ENCODE measurements around the gene PERCC1. TPM values are rescaled to one million over a fixed set of nuclear protein-coding genes. Genes with fewer than 3 reads are reported as not detected.

Gene PERCC1
- total RNA-seq, 8 experiments from 2014 or later = 0.29 to 1.2 (median 0.46) TPM; not detected in 4

DNA sequence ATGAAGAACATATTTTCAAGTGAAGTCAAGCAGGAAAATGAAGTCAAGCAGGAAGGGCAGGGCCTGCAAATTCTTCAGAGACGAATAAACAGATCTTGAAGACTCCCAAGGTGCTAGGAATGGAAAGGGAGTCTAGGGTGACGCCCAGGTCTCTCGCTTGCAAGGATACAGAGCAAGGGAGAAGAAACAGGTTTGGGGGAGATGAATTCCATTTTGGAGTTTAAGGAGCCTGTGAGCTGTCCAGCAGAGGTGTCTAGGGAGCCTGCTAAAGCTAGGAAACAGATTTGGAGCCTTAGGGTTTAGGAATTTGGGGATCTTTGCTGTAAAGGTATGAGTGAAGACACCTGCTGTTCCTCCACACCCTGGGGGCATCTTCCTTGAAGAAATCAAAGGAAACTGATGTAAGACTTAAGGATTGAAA, 14.3 kb upstream of the PERCC1 start:
- in situ Hi-C loops (cut with MboI; ENCODE audit: low pct_unique_long_range_greater_than_20kb in 2 of 9, low sequenced_read_pairs in 9 of 9, unreplicated experiment in 9 of 9) = no loop called here
- no peak overlapping the region for H3K27ac ChIP-seq
- H3K4me1 ChIP-seq (replicated peaks in 1 of 2) = peaks cover 14 to 23% of the 10 kb centered on the region in 2 donors
- WGBS, 10 experiments = 59 to 93% (median 81%) methylated on average over 2 to 3 of the region's 3 CpGs; no CpG with 5 or more reads in 5 of the 10 experiments
- ATAC-seq (replicated peaks in 6 of 8) = peak in 1 of 8 experiments; percentile 3
- H3K4me3 ChIP-seq = no peak overlapping the region

GRCh38 chr16:1420111-1420539, 10.8 kb upstream of the PERCC1 start:
- Histone ChIP-seq H3K27ac (peak overlapping the region; percentile 86 to 93), H3K4me1 (replicated peaks in 1 of 2) (peaks cover 14 to 21% of the 10 kb centered on the region in 2 donors), H3K4me3 (peak overlapping the region; percentile 56 to 90 (median 58))
- ATAC-seq (replicated peaks in 6 of 8) = peak in 3 of 8 experiments; percentile 1 to 29 (median 2)
- 0 to 14% (median 0%) methylated on average over 2 to 13 of the region's 22 CpGs; no CpG with 5 or more reads in 6 of the 10 experiments for WGBS, 10 experiments
- in situ Hi-C loops (cut with MboI; ENCODE audit: low pct_unique_long_range_greater_than_20kb in 2 of 9, low sequenced_read_pairs in 9 of 9, unreplicated experiment in 9 of 9) = no loop called here

DNA sequence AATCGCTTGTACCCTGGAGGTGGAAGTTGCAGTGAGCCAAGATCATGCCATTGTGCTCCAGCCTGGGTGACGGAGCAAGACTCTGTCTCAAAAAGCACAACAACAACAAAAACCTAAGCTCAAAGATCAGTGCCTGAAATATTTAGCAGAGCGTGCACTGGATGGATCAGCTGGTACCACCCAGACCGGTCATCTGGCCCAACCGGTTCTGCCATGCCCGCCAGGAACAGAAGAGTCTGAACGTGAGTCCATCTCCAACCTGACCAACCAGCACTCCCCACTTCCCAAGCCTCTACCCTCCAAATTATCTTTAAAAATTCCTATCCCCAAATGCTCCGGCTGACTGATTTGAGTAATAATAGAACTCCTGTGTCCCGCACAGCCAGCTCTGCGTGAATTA, 8.8 kb upstream of the PERCC1 start:
- ATAC-seq (replicated peaks in 6 of 8) = no peak
- Histone ChIP-seq H3K4me3 (no peak overlapping the region), H3K4me1 (replicated peaks in 1 of 2) (peaks cover 14 to 18% of the 10 kb centered on the region in 2 donors), H3K27ac (no peak overlapping the region)
- 87 to 100% (median 100%) methylated on average over 1 to 10 of the region's 10 CpGs; no CpG with 5 or more reads in 3 of the 10 experiments for WGBS, 10 experiments
- in situ Hi-C loops (cut with MboI; ENCODE audit: low pct_unique_long_range_greater_than_20kb in 2 of 9, low sequenced_read_pairs in 9 of 9, unreplicated experiment in 9 of 9) = no loop called here

- Histone ChIP-seq H3K4me1 (replicated peaks in 1 of 2) (peaks cover 9 to 11% of the 10 kb centered on the region in 2 donors), H3K27ac (no peak overlapping the region), H3K4me3 (no peak overlapping the region)
- 60 to 100% (median 83%) methylated on average over 1 to 11 of the region's 12 CpGs; no CpG with 5 or more reads in 1 of the 10 experiments for WGBS, 10 experiments
- in situ Hi-C loops (cut with MboI; ENCODE audit: low pct_unique_long_range_greater_than_20kb in 2 of 9, low sequenced_read_pairs in 9 of 9, unreplicated experiment in 9 of 9) = no loop called here
- ATAC-seq (replicated peaks in 6 of 8) = no peak
Measured at GRCh38 chr16:1424028-1424427, 6.8 kb upstream of the PERCC1 start.

DNA sequence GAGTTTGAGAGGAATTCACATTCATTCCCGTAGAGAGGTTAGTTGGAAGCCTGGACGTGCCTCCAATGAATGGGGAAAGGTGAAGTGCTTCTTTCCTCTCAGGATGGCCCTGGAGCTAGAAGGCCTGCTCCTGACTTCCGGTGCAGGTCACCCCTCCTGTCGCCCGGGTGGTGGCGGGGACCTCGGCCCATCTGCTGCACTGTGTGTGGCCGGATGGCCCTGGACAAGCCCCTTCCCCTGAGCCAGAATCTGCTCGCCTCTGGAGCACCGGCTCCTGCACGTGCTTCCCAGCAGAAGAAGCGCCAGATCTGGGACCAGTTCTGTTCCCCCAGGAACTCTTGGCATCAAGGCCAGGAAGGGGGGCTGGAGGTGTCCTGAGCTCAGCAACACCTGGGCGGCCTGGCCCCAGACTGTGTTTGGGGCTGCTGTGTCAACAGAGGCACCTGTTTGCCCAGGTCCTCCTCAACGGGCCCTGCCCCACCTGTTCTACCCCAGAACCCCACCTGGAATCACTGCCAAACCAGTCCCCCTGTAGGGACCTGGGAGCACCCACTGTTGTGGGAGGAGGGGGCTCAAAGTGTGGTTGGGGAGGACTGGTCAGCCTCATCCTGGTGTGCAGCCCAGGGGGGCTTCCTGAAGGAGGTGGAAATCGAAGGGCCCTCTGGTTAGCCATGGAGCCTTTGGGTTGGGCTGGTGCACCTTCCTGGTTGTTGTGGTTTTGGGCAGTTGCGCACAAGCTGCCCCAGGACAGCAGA, 5.1 kb upstream of the PERCC1 start:
- no peak overlapping the region for H3K4me3 ChIP-seq

DNA sequence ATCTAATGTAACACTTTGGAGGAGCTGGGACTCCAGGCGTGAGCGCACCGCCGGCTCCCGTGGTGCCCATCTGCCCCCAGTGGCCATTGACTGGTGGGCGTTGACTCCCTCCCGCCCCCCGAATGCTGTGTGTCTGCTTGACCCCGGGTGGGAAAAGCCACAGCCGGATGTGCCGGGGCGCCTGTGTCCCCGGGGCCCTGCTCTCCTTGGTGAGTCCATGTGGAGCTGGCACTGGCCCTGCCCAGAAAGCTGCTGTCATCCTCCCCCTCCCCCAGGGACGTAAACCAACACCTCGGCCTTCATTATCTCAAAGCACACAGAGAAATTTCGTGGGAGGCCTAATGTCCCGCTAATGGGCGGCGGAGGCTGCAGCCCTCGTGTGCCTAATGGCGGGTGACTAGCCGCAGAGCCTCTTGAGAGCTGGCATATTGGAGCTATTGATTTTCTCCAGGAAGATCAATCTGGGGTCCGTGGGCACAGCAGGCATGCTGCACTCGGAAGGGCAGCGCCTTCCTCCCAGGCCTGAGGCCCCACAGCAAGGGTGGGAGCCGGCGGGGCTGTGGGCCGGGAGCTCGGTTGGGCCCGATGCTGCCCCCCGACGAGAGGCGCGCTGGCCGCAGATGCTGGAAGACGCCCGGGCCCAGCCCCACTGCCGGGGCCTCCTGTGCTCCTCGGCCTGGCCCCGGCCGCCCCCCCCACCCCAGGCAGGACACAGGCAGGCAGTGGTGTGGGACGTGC, 4.0 kb upstream of the PERCC1 start:
- Histone ChIP-seq H3K4me3 (no peak overlapping the region), H3K27ac (no peak overlapping the region), H3K4me1 (replicated peaks in 1 of 2) (peaks cover 6 to 19% of the 10 kb centered on the region in 2 donors)
- WGBS, 10 experiments = 63 to 79% (median 71%) methylated on average over 3 to 15 of the region's 42 CpGs; no CpG with 5 or more reads in 6 of the 10 experiments
- ATAC-seq (replicated peaks in 6 of 8) = peak in 5 of 8 experiments; percentile 15 to 23 (median 18)
- in situ Hi-C loops (cut with MboI; ENCODE audit: low pct_unique_long_range_greater_than_20kb in 2 of 9, low sequenced_read_pairs in 9 of 9, unreplicated experiment in 9 of 9) = no loop called here

More for the DNA sequence above, 5.1 kb upstream of the PERCC1 start:
- Histone ChIP-seq H3K27ac (no peak overlapping the region), H3K4me1 (replicated peaks in 1 of 2) (peaks cover 8 to 15% of the 10 kb centered on the region in 2 donors)
- whole genome bisulfite sequencing, 10 experiments = 50 to 92% (median 88%) methylated on average over 1 to 11 of the region's 16 CpGs; no CpG with 5 or more reads in 3 of the 10 experiments
- no peak for ATAC-seq (replicated peaks in 6 of 8)
- in situ Hi-C loops (cut with MboI; ENCODE audit: low pct_unique_long_range_greater_than_20kb in 2 of 9, low sequenced_read_pairs in 9 of 9, unreplicated experiment in 9 of 9) = no loop called here

DNA sequence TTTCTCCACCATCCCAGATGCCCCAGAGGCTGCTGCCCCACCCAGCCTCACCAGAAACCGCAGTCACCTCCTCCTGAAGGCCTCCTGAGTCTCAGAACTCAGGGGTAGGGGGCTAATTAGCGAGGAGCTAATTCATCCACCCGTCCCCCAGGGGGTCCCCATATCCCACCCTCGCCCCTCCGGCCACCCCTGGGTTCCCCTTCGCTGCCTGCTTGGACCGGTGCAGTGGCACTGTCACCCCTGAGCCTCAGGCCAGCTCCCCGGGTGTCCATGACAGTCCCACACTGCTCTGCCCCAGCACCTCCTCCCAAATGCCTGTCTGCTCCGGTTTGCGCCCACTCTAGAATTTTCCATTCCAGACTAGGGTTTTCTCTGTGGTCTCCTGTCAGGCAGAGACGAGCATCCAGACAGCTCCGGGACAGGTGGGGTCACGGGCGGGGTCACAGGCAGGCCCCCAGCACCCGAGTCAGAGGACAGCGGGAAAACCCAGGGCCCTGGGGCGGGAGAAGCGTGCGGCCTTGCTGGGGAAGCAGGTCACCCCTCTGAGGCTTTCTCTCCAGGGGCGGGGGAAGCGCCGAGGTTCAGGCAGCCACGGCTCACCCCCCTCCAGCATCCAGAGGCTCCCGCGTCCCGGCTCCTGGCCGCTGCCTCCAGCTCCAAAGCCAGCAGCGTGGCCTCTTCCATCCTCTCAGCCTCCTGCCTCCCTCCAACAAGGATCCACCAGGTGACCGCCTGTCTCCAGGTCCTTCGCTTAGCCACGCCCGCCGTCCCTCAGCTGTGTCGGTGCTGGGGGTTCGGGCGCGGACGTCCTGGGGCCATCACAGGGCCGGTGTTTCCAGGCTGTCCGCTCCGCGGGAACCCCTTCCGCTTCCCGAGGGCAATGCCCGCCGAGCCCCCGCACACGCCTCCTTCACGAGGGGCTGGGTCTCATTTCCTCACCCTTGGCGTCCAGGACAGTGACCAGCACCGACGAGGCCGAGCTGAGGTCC, 3.1 kb upstream of the PERCC1 start:
- in situ Hi-C loops (cut with MboI; ENCODE audit: low pct_unique_long_range_greater_than_20kb in 2 of 9, low sequenced_read_pairs in 9 of 9, unreplicated experiment in 9 of 9) = no loop called here
- Histone ChIP-seq H3K4me1 (replicated peaks in 1 of 2) (peaks cover 6 to 19% of the 10 kb centered on the region in 2 donors), H3K4me3 (no peak overlapping the region), H3K27ac (no peak overlapping the region)
- 74 to 97% (median 85%) methylated on average over 4 to 6 of the region's 53 CpGs; no CpG with 5 or more reads in 7 of the 10 experiments for WGBS, 10 experiments
- ATAC-seq (replicated peaks in 6 of 8) = peak in 1 of 8 experiments; percentile 1

GRCh38 chr16:1428511-1428910, 2.4 kb upstream of the PERCC1 start:
- Histone ChIP-seq H3K4me1 (replicated peaks in 1 of 2) (peaks cover 6 to 19% of the 10 kb centered on the region in 2 donors), H3K27ac (no peak overlapping the region), H3K4me3 (no peak overlapping the region)
- peak in 5 of 8 experiments; percentile 20 to 86 (median 81) for ATAC-seq (replicated peaks in 6 of 8)
- in situ Hi-C loops (cut with MboI; ENCODE audit: low pct_unique_long_range_greater_than_20kb in 2 of 9, low sequenced_read_pairs in 9 of 9, unreplicated experiment in 9 of 9) = no loop called here
- 35% methylated on average over 7 of the region's 21 CpGs; no CpG with 5 or more reads in 9 of the 10 experiments for WGBS, 10 experiments

DNA sequence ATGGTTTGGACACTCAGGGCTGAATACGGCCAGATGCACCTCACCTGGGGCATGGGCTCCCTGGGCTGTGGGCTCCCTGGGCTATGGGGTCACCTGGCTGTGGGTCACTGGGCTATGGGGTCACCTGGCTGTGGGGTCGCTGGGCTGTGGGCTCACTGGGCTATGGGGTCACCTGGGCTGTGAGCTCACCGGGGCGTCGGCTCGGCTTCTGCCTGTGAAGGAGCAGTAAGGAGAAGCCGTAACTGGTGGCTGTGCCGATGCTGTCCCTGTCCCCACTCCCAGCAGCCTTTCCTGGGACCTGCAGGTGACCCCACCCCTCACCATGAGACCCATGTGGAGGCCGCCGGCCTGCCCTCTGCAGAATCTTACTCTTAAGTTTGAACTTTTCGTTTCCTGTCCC, 1.9 kb upstream of the PERCC1 start:
- Histone ChIP-seq H3K4me1 (replicated peaks in 1 of 2) (peaks cover 6 to 21% of the 10 kb centered on the region in 2 donors), H3K27ac (no peak overlapping the region), H3K4me3 (no peak overlapping the region)
- 20 to 100% (median 70%) methylated on average over 1 to 2 of the region's 11 CpGs; no CpG with 5 or more reads in 4 of the 10 experiments for WGBS, 10 experiments
- ATAC-seq (replicated peaks in 6 of 8) = peak in 1 of 8 experiments; percentile 12
- in situ Hi-C loops (cut with MboI; ENCODE audit: low pct_unique_long_range_greater_than_20kb in 2 of 9, low sequenced_read_pairs in 9 of 9, unreplicated experiment in 9 of 9) = no loop called here

DNA sequence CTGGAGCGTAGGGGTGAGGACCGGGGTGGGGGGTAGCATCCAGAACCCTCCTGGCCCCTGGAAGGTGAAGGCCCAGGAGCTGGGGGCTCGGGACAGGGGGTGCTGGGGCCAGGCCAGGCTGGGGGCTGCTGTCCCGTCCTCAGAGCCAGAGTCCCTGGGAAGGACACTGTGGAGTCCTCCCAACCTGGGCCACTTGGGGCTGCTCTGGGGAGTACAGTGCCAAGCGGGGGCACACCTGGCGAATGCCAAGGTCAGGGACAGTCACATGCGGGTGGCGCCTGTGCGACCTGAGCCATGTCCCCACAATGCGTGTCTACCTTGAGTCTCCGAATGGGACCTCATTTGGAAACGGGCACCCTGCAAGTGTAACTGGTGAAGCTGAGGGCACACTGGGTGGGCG, 1.2 kb upstream of the PERCC1 start:
- no peak for ATAC-seq (replicated peaks in 6 of 8)
- in situ Hi-C loops (cut with MboI; ENCODE audit: low pct_unique_long_range_greater_than_20kb in 2 of 9, low sequenced_read_pairs in 9 of 9, unreplicated experiment in 9 of 9) = no loop called here
- no peak overlapping the region for H3K27ac ChIP-seq
- 40 to 100% (median 80%) methylated on average over 1 of the region's 13 CpGs; no CpG with 5 or more reads in 7 of the 10 experiments for WGBS, 10 experiments
- H3K4me1 ChIP-seq (replicated peaks in 1 of 2) = peaks cover 6 to 22% of the 10 kb centered on the region in 2 donors
- no peak overlapping the region for H3K4me3 ChIP-seq

DNA sequence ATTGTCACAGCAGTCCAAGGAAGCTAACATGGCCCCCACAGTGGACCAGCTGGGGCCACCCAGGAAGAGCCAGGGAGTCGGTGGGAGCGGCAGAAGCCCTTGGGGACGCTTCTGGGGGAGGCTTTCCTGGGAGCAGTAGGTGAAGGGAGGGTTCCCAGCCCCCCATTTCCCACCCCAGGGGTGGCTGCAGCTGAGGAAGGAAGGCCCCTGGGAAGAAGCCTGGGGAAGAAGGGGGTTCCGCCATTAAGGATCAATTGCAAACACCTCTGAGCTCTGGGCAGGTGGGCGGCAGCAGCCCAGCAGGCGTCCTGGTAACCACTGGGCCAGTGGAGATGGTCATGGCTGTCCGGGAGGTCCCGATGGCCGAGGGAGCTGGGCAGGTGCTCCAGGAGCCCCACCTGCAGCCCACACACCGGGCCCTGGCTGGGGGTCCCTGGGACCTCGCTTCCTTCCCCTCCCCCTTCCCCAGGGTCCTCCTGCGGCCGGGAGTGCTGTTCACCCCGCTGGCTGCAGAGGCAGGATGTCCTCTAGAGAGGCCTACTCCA, 592 bp upstream of the PERCC1 start:
- WGBS, 10 experiments = no CpG with 5 or more reads among the region's 14 CpGs
- in situ Hi-C loops (cut with MboI; ENCODE audit: low pct_unique_long_range_greater_than_20kb in 2 of 9, low sequenced_read_pairs in 9 of 9, unreplicated experiment in 9 of 9) = no loop called here
- Histone ChIP-seq H3K4me1 (replicated peaks in 1 of 2) (peaks cover 6 to 22% of the 10 kb centered on the region in 2 donors), H3K27ac (no peak overlapping the region), H3K4me3 (no peak overlapping the region)
- ATAC-seq (replicated peaks in 6 of 8) = peak in 1 of 8 experiments; percentile 5

Measured in motor neuron (in vitro differentiated cells).